Duodenal mucosa (tissue), 2 donors: Measurements from ENCODE around the gene DAB1.

ENCODE experiments used
- H3K27ac ChIP-seq: one replicate; pipeline ENCODE4 v1.7.0; 2013; ENCODE audit warnings: low read depth, low read length
- H3K27me3 ChIP-seq, 2 donors: one replicate each; pipeline ENCODE4 v1.7.0; 2013; ENCODE audit warnings: low read length in 2 of 2, control low read depth in 1 of 2; ENCODE audit not compliant: insufficient read depth in 2 of 2, control insufficient read depth in 1 of 2
- H3K36me3 ChIP-seq, 2 donors: one replicate each; pipeline ENCODE4 v1.7.0; 2013; ENCODE audit warnings: low read length in 2 of 2, control low read depth in 1 of 2; ENCODE audit not compliant: insufficient read depth in 2 of 2, control insufficient read depth in 1 of 2
- H3K4me1 ChIP-seq, 2 donors: one replicate each; pipeline ENCODE4 v1.7.0; 2013; ENCODE audit warnings: low read length in 2 of 2, control low read depth in 1 of 2; ENCODE audit not compliant: insufficient read depth in 2 of 2, control insufficient read depth in 1 of 2
- H3K4me3 ChIP-seq, 2 donors: one replicate each; pipeline ENCODE4 v1.7.0; 2013; ENCODE audit warnings: low read length in 2 of 2, low read depth in 1 of 2
- H3K9ac ChIP-seq, 2 donors: one replicate each; pipeline ENCODE4 v1.7.0; 2013; ENCODE audit warnings: low read length in 2 of 2, low read depth in 1 of 2
- H3K9me3 ChIP-seq, 2 donors: one replicate each; pipeline ENCODE4 v1.7.0; 2013; ENCODE audit warnings: low read length in 2 of 2, control low read depth in 1 of 2; ENCODE audit not compliant: control insufficient read depth in 1 of 2

Gene DAB1

DNA sequence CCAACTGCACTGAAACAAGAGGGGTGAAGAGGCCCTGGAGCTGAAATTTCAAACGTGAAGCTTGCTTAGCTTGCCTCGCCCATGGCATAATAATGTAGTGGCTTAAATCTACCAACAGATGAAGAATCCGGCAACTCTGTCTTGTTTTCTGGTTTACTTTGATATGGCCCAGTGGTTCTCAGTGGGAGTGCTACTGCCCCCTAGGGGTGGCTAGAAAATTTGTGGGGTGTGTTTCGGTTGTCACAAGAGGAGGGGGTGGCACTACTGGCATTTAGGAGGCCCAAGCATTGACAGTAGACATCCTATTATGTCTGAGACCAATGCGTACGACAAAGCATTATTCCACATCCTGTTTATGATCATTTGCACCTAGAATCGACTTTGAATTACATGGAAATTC is 406.1 kb downstream of the DAB1 start:
- Histone ChIP-seq H3K4me3 (no peak overlapping the region), H3K9ac (no peak overlapping the region), H3K27ac (no peak overlapping the region), H3K4me1 (peaks cover 0 to 4% of the 10 kb centered on the region in 2 donors), H3K36me3 (peaks cover 0 to 2% of the 10 kb centered on the region in 2 donors), H3K27me3 (no peaks in the 10 kb centered on the region), H3K9me3 (no peaks in the 10 kb centered on the region)

DNA sequence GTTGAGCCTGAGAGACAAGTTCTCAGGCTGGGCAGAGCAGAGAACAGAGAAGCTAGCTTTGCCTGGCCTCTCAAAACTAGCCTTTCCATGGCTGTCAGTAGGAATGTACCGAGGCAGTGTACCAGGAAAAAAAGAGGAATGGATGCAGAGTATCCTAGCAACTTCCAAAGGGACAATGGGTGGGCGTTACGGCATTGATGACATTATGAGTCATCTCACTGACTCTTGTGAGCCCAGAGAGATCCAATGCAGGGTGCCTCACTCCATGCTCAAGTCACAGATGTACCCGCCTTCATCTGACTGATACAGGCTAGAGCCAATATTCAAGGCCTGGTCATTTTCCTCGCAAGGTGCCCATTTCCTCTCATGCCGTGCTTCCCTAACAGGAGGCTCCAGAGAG is 406.7 kb downstream of the DAB1 start:
- H3K4me1 ChIP-seq, result peaks cover 0 to 4% of the 10 kb centered on the region in 2 donors
- no peak overlapping the region for H3K9ac ChIP-seq
- H3K27me3 ChIP-seq, result no peaks in the 10 kb centered on the region
- H3K4me3 ChIP-seq, result no peak overlapping the region
- no peak overlapping the region for H3K27ac ChIP-seq
- H3K9me3 ChIP-seq, result no peaks in the 10 kb centered on the region
- peaks cover 0 to 3% of the 10 kb centered on the region in 2 donors for H3K36me3 ChIP-seq

DNA sequence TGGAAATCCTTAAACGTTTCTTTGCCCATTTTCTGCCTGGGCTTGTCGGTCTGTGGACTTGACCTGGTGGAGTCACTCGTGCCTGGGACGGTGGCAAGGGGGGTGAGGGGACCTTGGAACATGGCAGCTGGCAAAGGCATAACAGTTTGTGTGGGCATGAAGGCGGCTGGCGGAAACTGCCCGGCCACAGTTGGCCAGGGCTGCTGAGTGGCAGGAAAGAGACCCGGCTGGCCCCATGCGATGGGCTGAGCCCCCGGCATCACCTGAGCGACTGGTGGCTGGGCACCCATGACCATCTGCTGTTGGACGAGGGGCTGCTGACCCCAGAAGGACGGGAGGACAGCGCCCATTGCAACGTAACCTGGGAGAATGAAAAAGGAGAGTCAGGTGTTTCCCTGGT is 408.8 kb downstream of the DAB1 start:
- H3K9ac ChIP-seq, result no peak overlapping the region
- no peak overlapping the region for H3K27ac ChIP-seq
- H3K9me3 ChIP-seq, result no peaks in the 10 kb centered on the region
- H3K4me1 ChIP-seq, result peaks cover 0 to 4% of the 10 kb centered on the region in 2 donors
- no peaks in the 10 kb centered on the region for H3K27me3 ChIP-seq
- peaks cover 0 to 3% of the 10 kb centered on the region in 2 donors for H3K36me3 ChIP-seq
- no peak overlapping the region for H3K4me3 ChIP-seq

DNA sequence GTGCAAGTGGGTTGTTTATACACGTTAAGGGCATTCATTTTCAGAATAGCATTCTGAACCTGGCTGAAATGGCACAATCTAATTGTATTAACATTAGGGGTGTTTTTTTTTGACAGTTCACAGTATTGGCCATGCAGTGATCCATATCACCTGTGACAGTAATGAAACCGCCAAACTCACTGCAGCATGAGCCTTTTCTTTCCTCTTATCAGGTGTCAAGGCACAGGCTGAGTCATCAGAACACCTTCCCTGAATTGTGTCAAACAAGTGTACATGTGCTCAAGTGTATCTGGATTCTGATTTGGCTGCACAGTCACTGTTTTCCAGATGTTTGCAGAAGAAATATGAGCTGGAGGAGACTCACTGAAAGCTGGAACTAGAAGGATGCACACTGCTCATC is 410.3 kb downstream of the DAB1 start:
- Histone ChIP-seq H3K9ac (no peak overlapping the region), H3K36me3 (peaks cover 0 to 3% of the 10 kb centered on the region in 2 donors), H3K9me3 (no peaks in the 10 kb centered on the region), H3K27ac (no peak overlapping the region), H3K4me3 (no peak overlapping the region), H3K27me3 (no peaks in the 10 kb centered on the region), H3K4me1 (no peaks in the 10 kb centered on the region)

DNA sequence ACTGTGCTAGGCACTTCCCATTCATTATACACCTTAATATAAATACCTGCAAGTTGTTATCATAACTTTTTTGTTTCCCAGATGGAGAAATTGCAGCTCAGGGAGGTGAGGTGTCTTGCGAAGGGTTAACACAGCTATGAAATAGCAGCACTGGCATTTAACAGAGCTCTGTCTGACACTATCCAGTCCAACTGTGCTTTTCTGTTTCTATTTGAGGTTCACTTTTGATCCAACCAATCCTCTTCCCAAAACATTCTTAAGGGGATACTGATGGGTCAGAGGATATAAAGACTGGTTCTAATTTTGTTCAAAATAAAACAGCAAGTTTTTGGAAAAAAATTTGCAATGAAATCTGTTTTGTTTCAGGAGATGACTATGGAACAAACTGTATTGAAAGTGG is 411.5 kb downstream of the DAB1 start:
- Histone ChIP-seq H3K27ac (no peak overlapping the region), H3K36me3 (peaks cover 0 to 3% of the 10 kb centered on the region in 2 donors), H3K4me3 (no peak overlapping the region), H3K9ac (no peak overlapping the region), H3K27me3 (no peaks in the 10 kb centered on the region), H3K4me1 (no peaks in the 10 kb centered on the region), H3K9me3 (no peaks in the 10 kb centered on the region)

DNA sequence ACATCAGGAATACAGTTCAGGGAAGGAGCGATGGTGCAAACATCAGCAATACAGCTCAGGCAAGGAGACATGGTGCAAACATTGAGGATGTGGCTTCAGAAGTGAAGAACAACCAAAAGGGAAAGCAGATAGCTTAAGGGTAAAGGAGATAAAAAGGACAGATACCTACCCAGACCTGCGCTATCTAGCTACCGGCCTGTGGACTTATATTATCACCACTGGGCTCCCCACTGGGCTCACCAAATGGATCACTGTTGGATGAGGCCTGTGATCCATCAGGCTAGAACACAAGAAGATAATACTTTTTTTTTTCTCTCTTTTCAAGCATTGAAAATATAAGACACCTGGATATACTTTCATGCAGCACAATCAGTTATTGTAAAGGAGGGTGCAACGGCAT is 413.3 kb downstream of the DAB1 start:
- H3K9me3 ChIP-seq, result no peaks in the 10 kb centered on the region
- no peak overlapping the region for H3K9ac ChIP-seq
- H3K27me3 ChIP-seq, result no peaks in the 10 kb centered on the region
- H3K4me3 ChIP-seq, result no peak overlapping the region
- H3K4me1 ChIP-seq, result no peaks in the 10 kb centered on the region
- H3K36me3 ChIP-seq, result peaks cover 0 to 3% of the 10 kb centered on the region in 2 donors
- H3K27ac ChIP-seq, result no peak overlapping the region

DNA sequence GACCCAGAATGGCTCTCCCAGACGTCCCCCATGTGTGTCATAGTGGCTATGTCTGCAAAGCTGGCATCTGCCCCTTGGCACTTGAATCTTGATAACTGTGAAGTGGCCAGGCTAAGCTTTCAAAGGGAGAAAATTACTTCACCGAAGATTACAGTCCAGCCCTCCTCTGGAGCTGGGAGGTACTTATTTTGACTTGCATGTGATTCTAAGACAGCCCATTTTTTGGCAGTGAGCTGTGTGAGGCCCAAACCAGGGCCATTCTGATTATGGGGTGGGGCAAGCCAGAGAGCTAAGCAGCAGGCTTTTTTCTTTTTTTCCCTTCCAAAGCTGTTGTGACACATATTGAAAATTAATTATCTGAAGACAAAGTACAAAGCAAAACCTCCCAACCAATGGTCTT is 415.9 kb downstream of the DAB1 start:
- Histone ChIP-seq H3K36me3 (peaks cover 0 to 3% of the 10 kb centered on the region in 2 donors), H3K9ac (no peak overlapping the region), H3K9me3 (no peaks in the 10 kb centered on the region), H3K4me3 (no peak overlapping the region), H3K4me1 (no peaks in the 10 kb centered on the region), H3K27me3 (no peaks in the 10 kb centered on the region), H3K27ac (no peak overlapping the region)

DNA sequence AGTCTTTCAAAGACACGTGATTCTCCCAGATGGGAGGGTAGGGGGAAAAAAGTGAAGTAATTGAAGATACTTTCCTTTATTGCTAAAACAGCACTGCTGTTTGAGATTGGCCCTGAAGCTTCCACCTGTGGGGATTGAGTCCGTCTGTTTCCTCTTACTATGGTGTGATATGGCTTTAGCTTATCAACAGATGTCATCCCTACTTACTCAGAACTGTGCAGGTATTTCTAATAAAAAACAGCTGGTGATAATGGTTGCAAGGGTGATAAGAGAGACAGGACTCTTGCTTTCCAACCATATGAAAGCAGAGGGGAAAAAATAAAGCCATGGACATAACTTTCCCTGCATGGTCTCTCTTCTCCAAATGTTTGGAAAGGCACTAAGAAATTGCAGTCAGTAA is 416.4 kb downstream of the DAB1 start:
- H3K27ac ChIP-seq, result no peak overlapping the region
- no peak overlapping the region for H3K4me3 ChIP-seq
- no peak overlapping the region for H3K9ac ChIP-seq
- no peaks in the 10 kb centered on the region for H3K4me1 ChIP-seq
- H3K27me3 ChIP-seq, result no peaks in the 10 kb centered on the region
- no peaks in the 10 kb centered on the region for H3K36me3 ChIP-seq
- H3K9me3 ChIP-seq, result no peaks in the 10 kb centered on the region

- Histone ChIP-seq H3K27me3 (no peaks in the 10 kb centered on the region), H3K36me3 (no peaks in the 10 kb centered on the region), H3K4me1 (no peaks in the 10 kb centered on the region), H3K9me3 (no peaks in the 10 kb centered on the region), H3K9ac (no peak overlapping the region), H3K27ac (no peak overlapping the region), H3K4me3 (no peak overlapping the region)
These were observed 420.3 kb downstream of the DAB1 start for GRCh38 chr1:57003398-57004139.

DNA sequence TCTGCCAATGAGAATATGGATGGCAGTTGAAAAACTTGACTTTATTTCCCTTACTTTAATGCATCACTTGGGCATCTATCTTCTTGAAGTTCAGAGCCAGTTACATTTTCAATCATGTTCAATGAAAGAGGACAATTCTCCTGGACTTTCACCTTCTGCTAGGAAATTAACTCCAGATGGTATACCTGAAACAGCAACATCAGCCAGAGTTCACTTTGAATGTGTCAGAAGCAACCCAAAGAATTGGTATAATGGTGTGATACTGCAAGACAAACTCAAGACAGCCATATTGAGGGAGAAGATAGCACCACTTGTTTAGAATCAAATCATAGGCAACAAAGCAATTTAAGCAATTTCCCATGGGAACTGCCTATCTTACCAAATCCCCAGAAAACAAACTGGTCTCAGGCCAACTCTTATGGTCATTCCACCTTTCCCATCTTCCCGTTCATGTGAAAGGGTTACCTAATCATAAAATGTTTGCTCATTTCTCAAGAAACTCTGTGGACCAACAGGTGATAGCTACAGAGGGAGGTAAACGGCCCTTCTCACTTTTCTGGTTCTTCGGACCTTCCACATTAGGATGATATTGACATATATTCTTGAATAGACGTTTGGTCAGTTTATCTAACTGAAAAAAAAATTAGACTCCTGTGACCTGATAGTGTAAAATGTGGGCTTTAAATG is 428.3 kb downstream of the DAB1 start:
- no peaks in the 10 kb centered on the region for H3K9me3 ChIP-seq
- peaks cover 0 to 4% of the 10 kb centered on the region in 2 donors for H3K27me3 ChIP-seq
- H3K9ac ChIP-seq, result no peak overlapping the region
- no peaks in the 10 kb centered on the region for H3K4me1 ChIP-seq
- H3K4me3 ChIP-seq, result no peak overlapping the region
- no peak overlapping the region for H3K27ac ChIP-seq
- no peaks in the 10 kb centered on the region for H3K36me3 ChIP-seq
